Neural crest cell (in vitro differentiated cells): Measurements from ENCODE around the gene ADAMTS13. TPM values are rescaled to one million over a fixed set of nuclear protein-coding genes. Genes with fewer than 3 reads are reported as not detected.
A peak's percentile ranks its signal among the peaks of the same experiment; 100 is the strongest.

Source experiments
- DNase-seq: peaks from one replicate; pipeline ENCODE4 v3.0.0; 2021; ENCODE audit warnings: low read depth, mixed read lengths, low spot score
- H3K27ac Mint-ChIP-seq: one replicate; pipeline ENCODE4 v1.8.0; 2021; ENCODE audit warnings: mild to moderate bottlenecking, mixed read lengths; ENCODE audit not compliant: unreplicated experiment
- H3K27me3 Mint-ChIP-seq: 2 replicates; pipeline ENCODE4 v1.8.0; 2021; ENCODE audit warnings: low read depth, mild to moderate bottlenecking, mixed read lengths
- H3K36me3 Mint-ChIP-seq: 2 replicates; pipeline ENCODE4 v1.8.0; 2021; ENCODE audit warnings: low read depth, mild to moderate bottlenecking, mixed read lengths
- H3K4me1 Mint-ChIP-seq: 2 replicates; pipeline ENCODE4 v1.8.0; 2021; ENCODE audit warnings: mixed read lengths
- H3K4me3 Mint-ChIP-seq: one replicate; pipeline ENCODE4 v1.8.0; 2021; ENCODE audit warnings: mild to moderate bottlenecking, mixed read lengths
- H3K9me3 Mint-ChIP-seq: 2 replicates; pipeline ENCODE4 v1.8.0; 2021; ENCODE audit warnings: mixed read lengths
- total RNA-seq: library from RNA; stranded (reverse); gene quantifications from 2 replicates; pipeline ENCODE4 v1.2.1, GENCODE V29; 2021
- TF ChIP-seq, protein P1 (sequence below): fragments of 200-600 bp; sonication (generic); conservative IDR thresholded peaks from 2 replicates; pipeline ENCODE4 v1.5.0; 2021; ENCODE audit warnings: antibody characterized with exemption, mild to moderate bottlenecking

Gene ADAMTS13
- total RNA-seq, 1 donor from 2014 or later = 6.0 TPM

DNA sequence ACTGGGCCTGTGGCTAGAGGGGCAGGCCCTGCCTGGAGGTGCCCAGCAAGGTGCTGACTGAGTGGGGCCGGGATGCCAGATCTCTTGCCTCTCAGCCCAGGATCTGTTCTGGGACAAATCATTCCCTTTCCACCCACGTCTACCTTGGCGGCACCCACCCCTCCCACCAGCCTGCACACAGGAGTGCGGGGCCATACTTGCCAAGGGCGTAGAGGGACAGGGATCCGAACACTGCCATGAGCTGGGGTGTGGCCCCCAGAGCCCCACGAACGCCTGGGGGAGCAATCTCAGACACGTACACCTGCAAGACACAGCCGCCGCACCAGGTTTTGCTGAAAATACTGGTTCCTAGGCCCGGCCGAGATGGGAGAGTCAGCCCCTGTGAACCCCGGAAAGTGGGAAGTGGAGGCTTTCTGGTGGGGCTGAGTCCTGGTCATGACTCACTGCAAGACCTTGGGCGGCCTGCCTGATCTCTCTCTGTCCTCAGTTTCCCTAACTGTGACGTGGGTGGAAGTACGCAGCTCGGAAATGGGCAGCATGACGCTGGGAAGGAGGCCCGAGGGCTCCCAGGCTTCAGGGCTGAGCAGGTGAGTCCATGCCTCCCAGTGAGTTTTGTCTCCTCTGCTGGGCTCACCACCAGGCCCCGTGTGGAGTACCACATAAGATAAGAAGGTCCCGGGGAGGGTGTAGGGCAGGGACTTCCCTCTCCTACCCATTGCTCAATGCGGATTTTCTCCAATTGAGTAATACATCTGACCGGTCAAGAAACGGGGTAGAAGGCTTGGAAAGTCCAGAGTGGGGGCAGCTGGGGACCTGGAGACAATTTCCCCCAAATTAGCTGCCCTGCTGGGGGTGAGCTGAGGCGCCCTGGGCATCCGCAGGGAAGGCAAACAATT lies 54.1 kb downstream of the ADAMTS13 start:
- peak overlapping the region; percentile 62 for H3K4me3 Mint-ChIP-seq
- no peaks in the 10 kb centered on the region for H3K36me3 Mint-ChIP-seq
- no peaks in the 10 kb centered on the region for H3K27me3 Mint-ChIP-seq
- TF ChIP-seq, protein P1, sequence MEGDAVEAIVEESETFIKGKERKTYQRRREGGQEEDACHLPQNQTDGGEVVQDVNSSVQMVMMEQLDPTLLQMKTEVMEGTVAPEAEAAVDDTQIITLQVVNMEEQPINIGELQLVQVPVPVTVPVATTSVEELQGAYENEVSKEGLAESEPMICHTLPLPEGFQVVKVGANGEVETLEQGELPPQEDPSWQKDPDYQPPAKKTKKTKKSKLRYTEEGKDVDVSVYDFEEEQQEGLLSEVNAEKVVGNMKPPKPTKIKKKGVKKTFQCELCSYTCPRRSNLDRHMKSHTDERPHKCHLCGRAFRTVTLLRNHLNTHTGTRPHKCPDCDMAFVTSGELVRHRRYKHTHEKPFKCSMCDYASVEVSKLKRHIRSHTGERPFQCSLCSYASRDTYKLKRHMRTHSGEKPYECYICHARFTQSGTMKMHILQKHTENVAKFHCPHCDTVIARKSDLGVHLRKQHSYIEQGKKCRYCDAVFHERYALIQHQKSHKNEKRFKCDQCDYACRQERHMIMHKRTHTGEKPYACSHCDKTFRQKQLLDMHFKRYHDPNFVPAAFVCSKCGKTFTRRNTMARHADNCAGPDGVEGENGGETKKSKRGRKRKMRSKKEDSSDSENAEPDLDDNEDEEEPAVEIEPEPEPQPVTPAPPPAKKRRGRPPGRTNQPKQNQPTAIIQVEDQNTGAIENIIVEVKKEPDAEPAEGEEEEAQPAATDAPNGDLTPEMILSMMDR = no peak
- H3K4me1 Mint-ChIP-seq = peaks cover 17% of the 10 kb centered on the region
- no peak overlapping the region for H3K27ac Mint-ChIP-seq
- H3K9me3 Mint-ChIP-seq = no peaks in the 10 kb centered on the region
- no peak for DNase-seq

DNA sequence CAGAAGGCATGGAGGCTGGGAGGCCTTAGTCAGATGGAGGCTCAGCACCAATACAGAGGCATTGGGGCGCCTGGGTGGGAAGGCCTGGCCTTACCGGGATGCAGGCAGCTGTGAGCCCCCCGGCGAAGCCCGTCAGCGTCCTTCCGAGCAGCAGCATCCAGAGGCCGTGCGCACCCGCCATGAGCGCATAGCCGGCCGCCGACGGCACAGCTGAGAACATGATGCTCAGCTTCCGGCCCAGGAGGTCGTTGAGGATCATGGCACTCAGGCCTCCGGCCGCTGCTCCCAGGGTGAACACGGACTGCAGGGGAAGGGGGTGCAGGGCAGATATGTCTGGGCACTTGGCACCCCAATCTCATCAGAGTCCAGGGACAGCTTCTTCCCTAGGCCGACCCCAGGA lies 54.8 kb downstream of the ADAMTS13 start:
- no peaks in the 10 kb centered on the region for H3K9me3 Mint-ChIP-seq
- TF ChIP-seq, protein P1 = no peak

GRCh38 chr9:133477461-133477860 lies 55.3 kb downstream of the ADAMTS13 start:
- Mint-ChIP-seq H3K9me3 (no peaks in the 10 kb centered on the region), H3K4me3 (peak overlapping the region; percentile 81), H3K4me1 (peaks cover 17% of the 10 kb centered on the region), H3K27me3 (no peaks in the 10 kb centered on the region), H3K36me3 (no peaks in the 10 kb centered on the region), H3K27ac (peak overlapping the region; percentile 67)
- DNase-seq = no peak
- TF ChIP-seq, protein P1 = no peak

More for the DNA sequence above, 54.8 kb downstream of the ADAMTS13 start:
- peaks cover 17% of the 10 kb centered on the region for H3K4me1 Mint-ChIP-seq
- no peak overlapping the region for H3K27ac Mint-ChIP-seq
- no peaks in the 10 kb centered on the region for H3K27me3 Mint-ChIP-seq
- no peaks in the 10 kb centered on the region for H3K36me3 Mint-ChIP-seq
- no peak for DNase-seq
- peak overlapping the region; percentile 62 for H3K4me3 Mint-ChIP-seq

- TF ChIP-seq, protein P1 = no peak
- no peaks in the 10 kb centered on the region for H3K27me3 Mint-ChIP-seq
- peak overlapping the region; percentile 67 for H3K27ac Mint-ChIP-seq
- H3K4me1 Mint-ChIP-seq = peaks cover 17% of the 10 kb centered on the region
- peak; percentile 44 for DNase-seq
- peak overlapping the region; percentile 81 for H3K4me3 Mint-ChIP-seq
- H3K9me3 Mint-ChIP-seq = no peaks in the 10 kb centered on the region
- no peaks in the 10 kb centered on the region for H3K36me3 Mint-ChIP-seq
These were observed 56.1 kb downstream of the ADAMTS13 start for GRCh38 chr9:133477992-133478850.

DNA sequence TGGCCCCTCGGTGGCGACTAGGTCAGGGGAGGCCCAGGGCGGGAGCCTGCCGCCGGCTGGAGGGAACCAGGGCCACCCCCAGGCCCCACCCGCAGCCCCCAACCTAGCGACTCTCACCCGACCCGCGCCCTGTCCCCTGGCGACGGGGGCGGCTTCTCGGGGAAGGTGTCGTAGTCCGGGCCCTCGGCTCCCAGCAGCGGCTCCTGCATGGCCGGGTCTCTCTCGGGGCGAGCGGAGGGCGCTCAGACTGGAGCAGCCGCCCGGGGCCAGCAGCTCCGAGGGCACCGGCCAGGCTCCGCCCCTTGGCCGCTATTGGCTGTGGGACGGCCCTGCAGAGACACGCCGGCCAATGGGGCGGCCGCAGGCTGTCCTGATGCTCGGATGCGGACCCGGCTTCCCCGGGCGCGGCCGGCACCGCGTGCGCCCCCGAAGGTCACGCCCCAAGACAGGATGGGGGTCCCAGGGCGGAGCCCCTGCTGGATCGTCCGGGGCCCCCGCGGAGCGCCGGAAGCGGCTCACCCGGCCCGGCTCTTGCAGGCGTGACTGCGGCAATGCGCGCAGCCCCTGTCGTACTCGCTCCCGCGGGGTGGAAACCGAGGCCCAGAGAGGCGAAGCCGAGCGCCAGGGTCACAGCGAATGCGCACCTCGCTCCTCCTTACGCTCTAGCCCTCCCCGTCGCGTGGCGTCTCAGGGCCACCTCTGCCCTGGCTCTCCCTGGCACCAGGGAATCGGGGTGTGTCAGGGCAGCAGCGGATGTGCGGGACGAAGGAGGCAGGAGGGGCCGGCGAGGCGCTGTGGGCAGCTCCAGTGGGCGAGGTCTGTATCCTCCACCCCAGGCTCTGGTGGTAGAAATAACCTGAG lies 56.9 kb downstream of the ADAMTS13 start, which contains the start of gene SLC2A6:
Gene SLC2A6 (minus strand): TSS at position 249 of the 861 bp plus-strand sequence. CDS start 40 bp downstream, at position 209.
- Mint-ChIP-seq H3K36me3 (no peaks in the 10 kb centered on the region), H3K4me1 (peaks cover 17% of the 10 kb centered on the region), H3K9me3 (no peaks in the 10 kb centered on the region), H3K27me3 (no peaks in the 10 kb centered on the region), H3K4me3 (peak within 1 kb of the TSS; percentile 87), H3K27ac (peak within 1 kb of the TSS; percentile 67)
- peak; percentile 79 for DNase-seq
- TF ChIP-seq, protein P1 = no peak
